ENCODE results near the gene CMSS1. TPM values are rescaled to one million over a fixed set of nuclear protein-coding genes. Genes with fewer than 3 reads are reported as not detected.

The CMSS1 gene
- total RNA-seq, 1 donor = 27.8 TPM

- H3K4me3 ChIP-seq (ENCODE audit: low read depth, low read length) = no peak overlapping the region
- TF ChIP-seq CTCF (IDR thresholded peaks at IDR 0.05; ENCODE audit: insufficient read depth, low read length) = no peak
- no peak for DNase-seq (ENCODE audit: low read depth)
These were observed 148.2 kb downstream of the CMSS1 start for GRCh38 chr3:99965681-99966408.

- peak; percentile 93 for DNase-seq (ENCODE audit: low read depth)
- no peak overlapping the region for H3K4me3 ChIP-seq (ENCODE audit: low read depth, low read length)
- no peak for TF ChIP-seq CTCF (IDR thresholded peaks at IDR 0.05; ENCODE audit: insufficient read depth, low read length)
These were observed 149.2 kb downstream of the CMSS1 start for GRCh38 chr3:99966662-99967416.

- peak; percentile 73 for DNase-seq (ENCODE audit: low read depth)
- H3K4me3 ChIP-seq (ENCODE audit: low read depth, low read length) = no peak overlapping the region
- TF ChIP-seq CTCF (IDR thresholded peaks at IDR 0.05; ENCODE audit: insufficient read depth, low read length) = no peak
These were observed 150.1 kb downstream of the CMSS1 start for GRCh38 chr3:99967796-99968195.

- H3K4me3 ChIP-seq (ENCODE audit: low read depth, low read length) = no peak overlapping the region
- no peak for TF ChIP-seq CTCF (IDR thresholded peaks at IDR 0.05; ENCODE audit: insufficient read depth, low read length)
- no peak for DNase-seq (ENCODE audit: low read depth)
These were observed 151.5 kb downstream of the CMSS1 start for GRCh38 chr3:99969136-99969535.

- no peak for TF ChIP-seq CTCF (IDR thresholded peaks at IDR 0.05; ENCODE audit: insufficient read depth, low read length)
- DNase-seq (ENCODE audit: low read depth) = no peak
- H3K4me3 ChIP-seq (ENCODE audit: low read depth, low read length) = no peak overlapping the region
These were observed 152.5 kb downstream of the CMSS1 start for GRCh38 chr3:99970198-99970597.

GRCh38 chr3:99971761-99972160, 154.1 kb downstream of the CMSS1 start:
- TF ChIP-seq CTCF (IDR thresholded peaks at IDR 0.05; ENCODE audit: insufficient read depth, low read length) = no peak
- DNase-seq (ENCODE audit: low read depth) = no peak
- no peak overlapping the region for H3K4me3 ChIP-seq (ENCODE audit: low read depth, low read length)
